ENCODE results near the gene TRDMT1. TPM values are rescaled to one million over a fixed set of nuclear protein-coding genes. Genes with fewer than 3 reads are reported as not detected.

Gene TRDMT1
- total RNA-seq, 2 donors from 2014 or later = 8.1 to 13.0 TPM

DNA sequence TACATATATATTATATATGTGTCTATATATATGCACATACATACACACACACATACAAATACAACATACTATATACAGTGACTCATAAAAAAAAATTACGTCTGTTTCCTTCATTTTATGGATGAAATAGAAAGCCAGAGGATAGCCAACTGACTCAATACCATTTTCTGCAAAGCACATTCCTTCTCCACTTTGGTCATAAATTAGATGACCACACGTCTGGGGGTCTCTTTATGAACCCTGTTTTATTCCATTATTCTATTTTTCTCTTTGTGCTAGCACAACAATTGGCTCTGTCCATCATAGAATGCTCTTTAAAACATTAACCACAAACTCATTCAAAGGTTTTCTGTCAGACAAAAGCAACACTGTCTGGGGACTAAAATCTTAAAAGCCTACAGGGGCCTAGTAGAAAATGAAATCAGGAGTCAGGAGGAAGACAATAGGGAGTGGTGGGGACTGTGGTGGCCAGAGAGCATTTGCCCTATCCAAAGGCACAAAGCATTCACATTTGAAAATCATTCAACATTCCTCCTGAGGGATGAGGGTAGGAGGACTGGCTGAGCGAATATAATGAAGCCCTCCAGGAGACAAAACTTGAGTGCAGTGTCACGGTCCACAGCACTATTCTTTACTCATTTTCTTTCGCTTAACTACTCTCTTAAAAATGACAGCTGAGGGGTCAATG is 76.1 kb downstream of the TRDMT1 start:
- Histone ChIP-seq H3K9ac (ENCODE audit: extremely low read depth, low read length, poor library complexity, severe bottlenecking) (no peak overlapping the region), H3K36me3 (ENCODE audit: control insufficient read depth, insufficient read depth, low read length) (no peaks in the 10 kb centered on the region), H3K4me1 (ENCODE audit: control insufficient read depth, insufficient read depth, low read length) (peaks cover 3% of the 10 kb centered on the region), H3K27ac (ENCODE audit: low read depth, low read length) (peak overlapping the region; percentile 84), H3K9me3 (ENCODE audit: control insufficient read depth, low read length) (no peaks in the 10 kb centered on the region), H3K4me3 (ENCODE audit: low read length) (no peak overlapping the region), H3K27me3 (ENCODE audit: control insufficient read depth, insufficient read depth, low read length, poor library complexity, severe bottlenecking) (no peaks in the 10 kb centered on the region)
- no peaks in the 10 kb centered on the region for H3K36me3 Mint-ChIP-seq (ENCODE audit: low read depth)
- peaks cover 2% of the 10 kb centered on the region for H3K27me3 Mint-ChIP-seq (ENCODE audit: insufficient read depth)
- no peak overlapping the region for H3K27ac Mint-ChIP-seq
- peaks cover 36% of the 10 kb centered on the region for H3K4me1 Mint-ChIP-seq
- 83 to 93% methylated on average over 2 to 5 of the region's 5 CpGs for WGBS, 2 experiments (ENCODE audit: insufficient coverage in 1 of 2, insufficient read length in 1 of 2)
- no peaks in the 10 kb centered on the region for H3K9me3 Mint-ChIP-seq
- DNase-seq = no peak
- H3K4me3 Mint-ChIP-seq = no peak overlapping the region
- TF ChIP-seq, protein P1, sequence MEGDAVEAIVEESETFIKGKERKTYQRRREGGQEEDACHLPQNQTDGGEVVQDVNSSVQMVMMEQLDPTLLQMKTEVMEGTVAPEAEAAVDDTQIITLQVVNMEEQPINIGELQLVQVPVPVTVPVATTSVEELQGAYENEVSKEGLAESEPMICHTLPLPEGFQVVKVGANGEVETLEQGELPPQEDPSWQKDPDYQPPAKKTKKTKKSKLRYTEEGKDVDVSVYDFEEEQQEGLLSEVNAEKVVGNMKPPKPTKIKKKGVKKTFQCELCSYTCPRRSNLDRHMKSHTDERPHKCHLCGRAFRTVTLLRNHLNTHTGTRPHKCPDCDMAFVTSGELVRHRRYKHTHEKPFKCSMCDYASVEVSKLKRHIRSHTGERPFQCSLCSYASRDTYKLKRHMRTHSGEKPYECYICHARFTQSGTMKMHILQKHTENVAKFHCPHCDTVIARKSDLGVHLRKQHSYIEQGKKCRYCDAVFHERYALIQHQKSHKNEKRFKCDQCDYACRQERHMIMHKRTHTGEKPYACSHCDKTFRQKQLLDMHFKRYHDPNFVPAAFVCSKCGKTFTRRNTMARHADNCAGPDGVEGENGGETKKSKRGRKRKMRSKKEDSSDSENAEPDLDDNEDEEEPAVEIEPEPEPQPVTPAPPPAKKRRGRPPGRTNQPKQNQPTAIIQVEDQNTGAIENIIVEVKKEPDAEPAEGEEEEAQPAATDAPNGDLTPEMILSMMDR (conservative IDR thresholded peaks at IDR 0.05) = no peak

DNA sequence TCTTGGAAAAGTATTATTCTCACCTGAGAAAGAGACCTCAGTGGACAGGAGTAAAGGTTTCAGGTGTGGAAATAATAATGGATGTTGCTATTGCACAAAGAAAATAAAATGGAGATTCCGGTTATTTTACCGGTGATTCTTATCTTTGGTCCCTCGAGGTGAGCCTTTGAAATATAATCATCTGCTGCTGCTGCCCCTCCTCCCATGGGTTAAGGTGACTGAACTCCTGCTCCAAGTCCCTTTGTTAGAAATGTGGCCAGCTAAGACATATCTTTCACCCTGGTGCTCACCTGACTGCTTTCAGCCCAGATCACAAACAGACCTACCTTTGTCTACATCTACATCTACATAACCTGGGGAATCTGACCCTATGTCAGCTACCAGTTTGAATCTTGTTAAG is 77.5 kb downstream of the TRDMT1 start:
- Histone ChIP-seq H3K36me3 (ENCODE audit: control insufficient read depth, insufficient read depth, low read length) (no peaks in the 10 kb centered on the region), H3K4me1 (ENCODE audit: control insufficient read depth, insufficient read depth, low read length) (peaks cover 7% of the 10 kb centered on the region), H3K9ac (ENCODE audit: extremely low read depth, low read length, poor library complexity, severe bottlenecking) (no peak overlapping the region), H3K9me3 (ENCODE audit: control insufficient read depth, low read length) (no peaks in the 10 kb centered on the region), H3K27me3 (ENCODE audit: control insufficient read depth, insufficient read depth, low read length, poor library complexity, severe bottlenecking) (no peaks in the 10 kb centered on the region), H3K4me3 (ENCODE audit: low read length) (no peak overlapping the region), H3K27ac (ENCODE audit: low read depth, low read length) (no peak overlapping the region)
- Mint-ChIP-seq H3K9me3 (no peaks in the 10 kb centered on the region), H3K27ac (peak overlapping the region; percentile 24), H3K4me3 (no peak overlapping the region), H3K4me1 (peaks cover 35% of the 10 kb centered on the region), H3K36me3 (ENCODE audit: low read depth) (no peaks in the 10 kb centered on the region), H3K27me3 (ENCODE audit: insufficient read depth) (peaks cover 2% of the 10 kb centered on the region)
- 79 to 93% methylated on average over 3 of the region's 3 CpGs for WGBS, 2 experiments (ENCODE audit: insufficient coverage in 1 of 2, insufficient read length in 1 of 2)
- TF ChIP-seq, protein P1 (conservative IDR thresholded peaks at IDR 0.05) = no peak
- no peak for DNase-seq

DNA sequence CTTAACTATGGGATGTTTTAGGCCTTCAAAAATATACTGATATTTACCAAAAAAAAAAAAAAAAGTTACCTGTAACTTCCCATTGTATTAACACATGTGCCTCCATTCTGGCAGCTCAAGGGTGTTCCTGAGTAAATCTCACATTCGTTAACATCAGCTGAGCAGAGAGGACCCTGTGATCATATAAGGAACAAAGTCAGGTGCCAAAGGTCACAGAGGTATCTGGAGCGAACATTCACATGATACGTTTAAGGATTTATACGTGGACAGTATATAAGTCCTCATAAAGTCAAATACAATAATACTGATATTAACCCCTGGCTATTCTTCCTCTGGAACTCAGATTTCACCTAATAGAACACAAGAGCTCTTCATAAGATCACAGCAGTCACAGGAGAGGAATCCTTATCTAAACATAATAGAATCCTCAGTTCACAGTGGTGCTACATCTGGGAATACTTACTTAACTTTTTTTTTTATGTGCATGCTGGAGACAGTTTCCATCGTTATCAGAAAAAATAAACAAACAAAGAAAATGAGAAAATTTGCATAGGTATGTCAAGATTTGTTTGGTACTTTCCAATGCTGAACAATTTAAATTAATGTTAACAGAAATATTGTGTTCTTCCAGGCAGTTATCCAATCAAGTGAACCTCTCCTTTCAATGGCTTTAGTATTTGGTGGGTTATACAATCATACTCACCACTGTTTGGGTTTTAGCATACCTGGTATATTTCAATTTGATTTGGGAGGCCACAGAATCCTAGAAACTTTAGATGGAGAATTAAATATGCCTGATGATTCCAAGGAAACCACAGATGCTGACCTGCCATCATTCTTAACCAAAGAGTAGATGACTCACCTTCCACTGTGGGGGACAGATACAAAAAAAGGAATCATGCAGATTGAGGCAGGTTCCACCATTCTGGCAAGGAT is 78.5 kb downstream of the TRDMT1 start:
- H3K4me3 ChIP-seq (ENCODE audit: low read length) = no peak overlapping the region
- no peaks in the 10 kb centered on the region for H3K36me3 ChIP-seq (ENCODE audit: control insufficient read depth, insufficient read depth, low read length)
- no peak for DNase-seq
- H3K9me3 ChIP-seq (ENCODE audit: control insufficient read depth, low read length) = no peaks in the 10 kb centered on the region
- no peak overlapping the region for H3K4me3 Mint-ChIP-seq
- peaks cover 7% of the 10 kb centered on the region for H3K4me1 ChIP-seq (ENCODE audit: control insufficient read depth, insufficient read depth, low read length)
- 94% methylated on average over 5 of the region's 5 CpGs for WGBS, 2 experiments (ENCODE audit: insufficient coverage in 1 of 2, insufficient read length in 1 of 2)
- no peaks in the 10 kb centered on the region for H3K27me3 ChIP-seq (ENCODE audit: control insufficient read depth, insufficient read depth, low read length, poor library complexity, severe bottlenecking)
- TF ChIP-seq, protein P1 (conservative IDR thresholded peaks at IDR 0.05) = no peak
- peak overlapping the region; percentile 56 for H3K27ac Mint-ChIP-seq
- H3K9me3 Mint-ChIP-seq = no peaks in the 10 kb centered on the region
- H3K27ac ChIP-seq (ENCODE audit: low read depth, low read length) = no peak overlapping the region
- H3K4me1 Mint-ChIP-seq = peaks cover 39% of the 10 kb centered on the region
- H3K27me3 Mint-ChIP-seq (ENCODE audit: insufficient read depth) = peaks cover 2% of the 10 kb centered on the region
- no peak overlapping the region for H3K9ac ChIP-seq (ENCODE audit: extremely low read depth, low read length, poor library complexity, severe bottlenecking)
- no peaks in the 10 kb centered on the region for H3K36me3 Mint-ChIP-seq (ENCODE audit: low read depth)
